Coronary artery (tissue), 2 donors: ENCODE measurements around the gene NR4A1.
A peak's percentile ranks its signal among the peaks of the same experiment; 100 is the strongest.

Experiments
- DNase-seq: peaks from one replicate; pipeline ENCODE4 v3.0.0-alpha.2; 2017; ENCODE audit warnings: low spot score
- H3K27ac ChIP-seq, 2 donors: fragments of 200-600 bp; sonication (generic); one replicate each; pipeline ENCODE4 v1.5.1; 2016 to 2019
- H3K4me3 ChIP-seq: fragments of 200-600 bp; sonication (generic); 2 replicates; pipeline ENCODE4 v1.5.1; 2016; ENCODE audit warnings: mild to moderate bottlenecking, moderate library complexity
- CTCF ChIP-seq: fragments of 200-600 bp; sonication (generic); IDR thresholded peaks from one replicate; pipeline ENCODE4 v1.5.1; 2019; ENCODE audit warnings: antibody characterized with exemption

NR4A1 gene

GRCh38 chr12:52006726-52007157 lies 44.5 kb upstream of the NR4A1 start, which contains the start of gene TAMALIN:
TAMALIN (plus strand) TSS chr12:52006946; CDS start chr12:52007020, 74 bp downstream.
- H3K27ac ChIP-seq = peak within 1 kb of the TSS; percentile 59 to 90
- DNase-seq = no peak
- TF ChIP-seq CTCF = no peak
- peak within 1 kb of the TSS; percentile 84 for H3K4me3 ChIP-seq

GRCh38 chr12:52007158-52007921 lies 43.9 kb upstream of the NR4A1 start:
- Histone ChIP-seq H3K4me3 (peak overlapping the region; percentile 84), H3K27ac (peak overlapping the region; percentile 59 to 90)
- no peak for TF ChIP-seq CTCF
- no peak for DNase-seq

DNA sequence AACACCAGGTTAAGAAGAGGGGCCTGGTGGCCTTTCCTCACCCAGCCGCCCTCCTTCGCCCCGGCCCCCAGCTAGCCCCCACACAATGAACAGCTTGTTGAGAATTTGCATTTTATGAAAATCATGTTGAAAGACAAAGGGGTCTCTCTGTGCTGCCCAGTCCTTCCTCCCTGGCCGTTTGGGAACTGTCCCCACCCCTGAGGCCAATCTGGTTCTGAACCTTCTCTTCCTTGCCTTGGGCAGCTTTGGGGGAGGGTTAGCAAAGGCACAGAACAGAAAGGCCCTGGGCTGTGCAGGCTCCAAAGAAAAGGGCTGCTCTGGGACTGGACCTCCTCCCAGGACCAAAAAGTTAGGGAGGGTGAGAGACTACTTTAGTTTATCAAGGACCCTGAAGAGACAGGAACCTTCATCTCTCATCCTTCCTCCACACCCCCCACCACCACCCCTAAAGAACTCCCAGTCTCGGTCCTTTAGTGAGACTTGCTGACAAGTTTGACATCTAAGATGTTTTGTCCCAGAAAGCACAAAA lies 43.2 kb upstream of the NR4A1 start:
- DNase-seq = no peak
- peak overlapping the region; percentile 59 to 90 for H3K27ac ChIP-seq
- TF ChIP-seq CTCF = no peak
- H3K4me3 ChIP-seq = peak overlapping the region; percentile 84

- Histone ChIP-seq H3K4me3 (peak overlapping the region; percentile 84), H3K27ac (peak overlapping the region; percentile 42 to 90)
- no peak for DNase-seq
- no peak for TF ChIP-seq CTCF
Measured at GRCh38 chr12:52009081-52009751, 42.0 kb upstream of the NR4A1 start.

GRCh38 chr12:52010152-52010622 lies 41.1 kb upstream of the NR4A1 start:
- Histone ChIP-seq H3K4me3 (peak overlapping the region; percentile 84), H3K27ac (peak overlapping the region; percentile 42 to 90)
- DNase-seq = no peak
- no peak for TF ChIP-seq CTCF

GRCh38 chr12:52010692-52011601 lies 40.3 kb upstream of the NR4A1 start:
- Histone ChIP-seq H3K27ac (peak overlapping the region; percentile 42 to 90), H3K4me3 (peak overlapping the region; percentile 84)
- no peak for TF ChIP-seq CTCF
- DNase-seq = no peak
